ENCODE measurements around the gene FRMPD4.

DNA sequence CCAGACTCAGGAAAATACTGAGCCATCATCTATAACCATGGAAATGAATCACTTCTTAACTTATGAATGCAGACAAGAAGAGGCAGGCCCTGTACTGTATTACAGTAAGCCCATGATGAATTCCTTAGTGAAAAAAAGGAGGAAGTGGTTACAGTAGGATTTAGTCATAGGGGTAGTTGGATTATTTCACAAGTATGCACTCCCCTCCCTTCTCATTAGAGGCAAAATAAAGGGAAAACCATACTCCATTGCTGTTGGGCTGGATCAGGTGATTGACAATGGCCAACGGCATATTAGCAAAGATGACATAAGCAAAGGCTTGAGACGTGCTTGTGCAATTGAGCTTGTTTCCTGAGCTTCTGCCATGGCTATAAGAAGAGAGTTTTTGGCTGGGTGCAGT, 471.8 kb downstream of the FRMPD4 start:
- TF ChIP-seq, protein P1, sequence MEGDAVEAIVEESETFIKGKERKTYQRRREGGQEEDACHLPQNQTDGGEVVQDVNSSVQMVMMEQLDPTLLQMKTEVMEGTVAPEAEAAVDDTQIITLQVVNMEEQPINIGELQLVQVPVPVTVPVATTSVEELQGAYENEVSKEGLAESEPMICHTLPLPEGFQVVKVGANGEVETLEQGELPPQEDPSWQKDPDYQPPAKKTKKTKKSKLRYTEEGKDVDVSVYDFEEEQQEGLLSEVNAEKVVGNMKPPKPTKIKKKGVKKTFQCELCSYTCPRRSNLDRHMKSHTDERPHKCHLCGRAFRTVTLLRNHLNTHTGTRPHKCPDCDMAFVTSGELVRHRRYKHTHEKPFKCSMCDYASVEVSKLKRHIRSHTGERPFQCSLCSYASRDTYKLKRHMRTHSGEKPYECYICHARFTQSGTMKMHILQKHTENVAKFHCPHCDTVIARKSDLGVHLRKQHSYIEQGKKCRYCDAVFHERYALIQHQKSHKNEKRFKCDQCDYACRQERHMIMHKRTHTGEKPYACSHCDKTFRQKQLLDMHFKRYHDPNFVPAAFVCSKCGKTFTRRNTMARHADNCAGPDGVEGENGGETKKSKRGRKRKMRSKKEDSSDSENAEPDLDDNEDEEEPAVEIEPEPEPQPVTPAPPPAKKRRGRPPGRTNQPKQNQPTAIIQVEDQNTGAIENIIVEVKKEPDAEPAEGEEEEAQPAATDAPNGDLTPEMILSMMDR (IDR thresholded peaks at IDR 0.05), result no peak
- TF ChIP-seq ZFX (IDR thresholded peaks at IDR 0.05; ENCODE audit: borderline replicate concordance), result no peak

All from 22Rv1 (cell line).